ENCODE results near the gene CHN1. TPM values are rescaled to one million over a fixed set of nuclear protein-coding genes. Genes with fewer than 3 reads are reported as not detected.

The CHN1 gene
- total RNA-seq, 1 donor from 2014 or later, result 14.2 TPM

DNA sequence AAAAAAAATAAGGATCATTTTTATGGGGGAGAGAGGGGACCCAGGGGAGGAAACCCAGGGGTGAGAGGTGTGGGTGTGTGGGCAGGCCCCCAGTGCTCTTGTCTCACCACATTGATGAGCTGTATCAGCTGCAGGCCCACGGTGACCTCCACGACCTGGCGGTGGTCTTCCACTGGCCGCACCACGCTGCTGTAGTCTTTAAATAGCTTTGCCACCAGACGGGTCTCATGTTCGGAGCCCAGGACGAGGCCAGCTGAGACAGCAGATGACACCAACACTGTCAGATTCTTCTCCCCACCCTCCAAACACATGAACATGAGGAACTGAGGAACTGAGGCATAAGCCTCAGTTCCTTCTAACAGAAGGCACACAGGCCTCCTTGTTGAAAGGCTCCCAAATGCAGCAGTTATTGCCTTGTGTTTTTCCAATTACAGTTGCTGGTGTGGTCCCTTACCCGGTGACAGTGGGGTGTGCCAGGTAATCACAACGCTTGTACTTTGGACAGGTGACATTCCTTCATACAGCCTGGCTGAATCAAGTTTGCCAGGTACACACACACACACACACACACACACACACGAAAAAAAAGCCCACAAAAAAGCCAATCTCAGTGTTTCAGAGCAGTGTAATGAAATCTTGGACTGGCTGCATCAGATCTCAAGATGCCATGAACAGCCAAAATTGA lies 245.7 kb downstream of the CHN1 start:
- Histone ChIP-seq H3K4me3 (no peak overlapping the region), H3K36me3 (no peaks in the 10 kb centered on the region), H3K27me3 (ENCODE audit: low read depth) (no peaks in the 10 kb centered on the region), H3K27ac (replicated peaks) (no peak overlapping the region), H3K9me3 (replicated peaks) (no peaks in the 10 kb centered on the region), H3K4me1 (peaks cover 20% of the 10 kb centered on the region)
- intact Hi-C loops (cut with micrococcal nuclease), result no loop called here
- TF ChIP-seq, protein P1, sequence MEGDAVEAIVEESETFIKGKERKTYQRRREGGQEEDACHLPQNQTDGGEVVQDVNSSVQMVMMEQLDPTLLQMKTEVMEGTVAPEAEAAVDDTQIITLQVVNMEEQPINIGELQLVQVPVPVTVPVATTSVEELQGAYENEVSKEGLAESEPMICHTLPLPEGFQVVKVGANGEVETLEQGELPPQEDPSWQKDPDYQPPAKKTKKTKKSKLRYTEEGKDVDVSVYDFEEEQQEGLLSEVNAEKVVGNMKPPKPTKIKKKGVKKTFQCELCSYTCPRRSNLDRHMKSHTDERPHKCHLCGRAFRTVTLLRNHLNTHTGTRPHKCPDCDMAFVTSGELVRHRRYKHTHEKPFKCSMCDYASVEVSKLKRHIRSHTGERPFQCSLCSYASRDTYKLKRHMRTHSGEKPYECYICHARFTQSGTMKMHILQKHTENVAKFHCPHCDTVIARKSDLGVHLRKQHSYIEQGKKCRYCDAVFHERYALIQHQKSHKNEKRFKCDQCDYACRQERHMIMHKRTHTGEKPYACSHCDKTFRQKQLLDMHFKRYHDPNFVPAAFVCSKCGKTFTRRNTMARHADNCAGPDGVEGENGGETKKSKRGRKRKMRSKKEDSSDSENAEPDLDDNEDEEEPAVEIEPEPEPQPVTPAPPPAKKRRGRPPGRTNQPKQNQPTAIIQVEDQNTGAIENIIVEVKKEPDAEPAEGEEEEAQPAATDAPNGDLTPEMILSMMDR (IDR thresholded peaks at IDR 0.05; ENCODE audit: borderline replicate concordance), result no peak
- no peak for DNase-seq

DNA sequence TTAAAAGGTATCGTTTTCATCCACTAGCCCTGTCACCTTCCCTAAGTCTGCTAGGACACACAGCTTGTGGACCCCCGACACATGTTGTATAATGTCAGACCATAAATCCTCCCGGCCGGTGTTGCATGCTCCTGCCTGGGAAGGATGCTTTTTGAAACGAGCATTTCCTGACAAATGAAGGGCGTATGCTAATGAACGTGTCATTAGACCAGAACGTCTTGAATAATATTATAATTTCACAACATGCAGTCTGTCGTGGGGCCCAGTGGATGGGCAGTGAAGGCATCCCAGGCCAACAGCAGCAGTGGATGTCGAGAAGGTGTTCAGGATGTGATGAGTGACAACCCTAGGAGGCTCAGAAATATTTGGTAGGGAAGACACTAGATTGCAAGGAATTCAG lies 248.4 kb downstream of the CHN1 start:
- Histone ChIP-seq H3K27ac (replicated peaks) (no peak overlapping the region), H3K27me3 (ENCODE audit: low read depth) (no peaks in the 10 kb centered on the region), H3K9me3 (replicated peaks) (no peaks in the 10 kb centered on the region), H3K4me3 (no peak overlapping the region), H3K4me1 (peaks cover 6% of the 10 kb centered on the region), H3K36me3 (no peaks in the 10 kb centered on the region)
- no peak for DNase-seq
- intact Hi-C loops (cut with micrococcal nuclease), result no loop called here
- TF ChIP-seq, protein P1 (IDR thresholded peaks at IDR 0.05; ENCODE audit: borderline replicate concordance), result no peak

DNA sequence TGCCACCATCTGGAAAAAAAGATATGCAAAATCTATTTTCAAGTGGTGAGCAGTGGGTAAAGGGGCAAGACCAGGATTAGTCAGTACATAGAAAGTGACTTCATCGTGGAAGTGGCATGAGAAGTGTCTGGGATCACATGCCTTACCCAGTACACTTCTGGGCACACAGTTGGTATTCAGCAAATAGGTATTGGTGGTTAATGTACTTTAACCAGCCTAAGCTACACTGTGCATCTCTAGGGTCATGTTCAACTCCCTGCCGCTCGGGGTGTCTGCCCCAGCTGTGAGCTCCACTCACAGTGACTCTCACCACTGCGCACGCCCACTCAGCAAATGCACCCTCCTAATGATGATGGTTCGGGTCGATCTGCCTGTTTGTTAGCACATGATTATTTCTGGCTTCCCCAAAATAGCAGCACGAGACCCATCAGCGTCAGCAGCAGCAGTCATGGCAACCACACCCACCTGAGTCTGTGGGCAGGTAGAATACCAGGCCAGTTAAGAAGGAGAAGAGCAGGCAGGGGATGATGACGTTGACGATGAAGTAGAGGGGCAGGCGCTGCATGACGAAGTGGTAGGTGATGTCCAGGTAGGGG lies 252.0 kb downstream of the CHN1 start:
- Histone ChIP-seq H3K4me3 (no peak overlapping the region), H3K27ac (replicated peaks) (no peak overlapping the region), H3K27me3 (ENCODE audit: low read depth) (peaks cover 3% of the 10 kb centered on the region), H3K4me1 (peaks cover 5% of the 10 kb centered on the region), H3K36me3 (no peaks in the 10 kb centered on the region), H3K9me3 (replicated peaks) (no peaks in the 10 kb centered on the region)
- no peak for DNase-seq
- TF ChIP-seq, protein P1 (IDR thresholded peaks at IDR 0.05; ENCODE audit: borderline replicate concordance), result no peak
- intact Hi-C loops (cut with micrococcal nuclease), result no loop called here

DNA sequence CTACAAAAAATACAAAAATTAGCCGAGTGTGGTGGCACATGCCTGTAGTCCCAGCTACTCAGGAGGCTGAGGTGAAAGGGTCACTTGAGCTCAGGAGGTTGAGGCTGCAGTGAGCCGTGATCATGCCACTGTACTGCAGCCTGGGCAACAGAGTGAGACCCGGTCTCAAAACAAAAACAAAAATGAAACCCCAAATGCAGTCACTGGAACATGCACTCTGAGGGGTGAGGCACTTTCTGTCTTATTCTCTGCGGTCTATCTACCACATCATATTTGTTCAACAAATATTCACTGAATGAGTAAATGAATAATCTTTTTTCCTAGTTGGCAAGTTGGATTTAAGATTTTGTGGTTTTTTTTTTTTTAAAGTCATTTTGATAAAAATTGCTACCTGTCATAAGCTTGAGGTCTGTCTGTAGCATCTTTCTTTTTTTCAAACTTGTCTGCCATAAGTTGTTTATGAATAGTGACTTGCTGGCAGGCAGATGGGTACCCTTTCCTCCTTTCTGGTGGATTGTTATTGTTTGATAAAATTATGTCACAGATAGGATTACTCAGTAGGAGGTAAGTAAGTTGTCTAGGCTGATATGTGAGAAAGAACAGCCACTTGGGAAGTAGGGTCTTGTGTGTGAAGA lies 252.7 kb downstream of the CHN1 start:
- Histone ChIP-seq H3K36me3 (no peaks in the 10 kb centered on the region), H3K4me1 (peaks cover 5% of the 10 kb centered on the region), H3K4me3 (no peak overlapping the region), H3K27me3 (ENCODE audit: low read depth) (peaks cover 7% of the 10 kb centered on the region), H3K27ac (replicated peaks) (no peak overlapping the region), H3K9me3 (replicated peaks) (no peaks in the 10 kb centered on the region)
- intact Hi-C loops (cut with micrococcal nuclease), result no loop called here
- DNase-seq, result no peak
- TF ChIP-seq, protein P1 (IDR thresholded peaks at IDR 0.05; ENCODE audit: borderline replicate concordance), result no peak

DNA sequence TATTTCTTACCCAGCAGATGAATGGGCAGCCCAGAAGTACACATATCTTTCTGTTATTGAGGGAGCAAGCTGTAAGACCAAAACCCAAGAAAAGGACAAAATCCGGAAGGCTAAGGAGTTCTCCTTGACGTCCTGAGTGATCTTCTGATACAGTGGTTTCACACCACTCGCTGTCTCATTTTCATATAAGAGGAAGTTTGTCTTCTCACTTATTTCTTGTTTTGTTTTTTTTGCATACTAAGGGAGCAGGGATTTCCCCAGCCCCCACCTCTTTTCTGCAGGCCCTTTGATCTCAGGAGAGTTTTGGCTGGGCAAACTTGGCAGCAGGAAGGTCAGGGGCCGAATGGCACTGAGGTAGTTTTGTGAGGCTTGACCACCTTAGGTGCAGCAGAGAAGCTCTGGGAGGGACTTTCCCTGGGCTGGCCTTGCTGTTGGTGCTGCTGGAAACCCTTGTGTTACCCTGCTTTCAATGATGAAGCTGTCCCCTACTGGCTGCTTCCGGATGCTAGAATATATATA lies 254.2 kb downstream of the CHN1 start:
- no peaks in the 10 kb centered on the region for H3K9me3 ChIP-seq (replicated peaks)
- peaks cover 7% of the 10 kb centered on the region for H3K27me3 ChIP-seq (ENCODE audit: low read depth)
- no peaks in the 10 kb centered on the region for H3K36me3 ChIP-seq

More for the DNA sequence above, 254.2 kb downstream of the CHN1 start:
- TF ChIP-seq, protein P1 (IDR thresholded peaks at IDR 0.05; ENCODE audit: borderline replicate concordance), result no peak
- Histone ChIP-seq H3K4me3 (no peak overlapping the region), H3K4me1 (peaks cover 5% of the 10 kb centered on the region), H3K27ac (replicated peaks) (no peak overlapping the region)
- no peak for DNase-seq
- intact Hi-C loops (cut with micrococcal nuclease), result no loop called here

All from left ventricle myocardium inferior (tissue), 1 donor.